Body of pancreas (tissue), 4 donors: ENCODE results near the gene MYADML2. TPM values are rescaled to one million over a fixed set of nuclear protein-coding genes. Genes with fewer than 3 reads are reported as not detected.

Experiments
- ATAC-seq: fragments of 150-250 bp; one replicate; pipeline ENCODE4 v1.9.1; 2016
- DNase-seq, 4 donors: peaks; one replicate each; pipeline ENCODE4 v3.0.0-alpha.2; 2019
- H3K27ac ChIP-seq, 4 donors: fragments of 200-600 bp; sonication (generic); 1 replicate in 3 of 4; 2 replicates in 1 of 4; pipeline versions ENCODE4 v1.5.1 to v1.6.1; 2016 to 2019; ENCODE audit warnings: mild to moderate bottlenecking in 1 of 4, mixed read lengths in 1 of 4, moderate library complexity in 1 of 4
- H3K27me3 ChIP-seq, 2 donors: fragments of 200-600 bp; sonication (generic); one replicate each; pipeline ENCODE4 v1.6.0; 2016; ENCODE audit warnings: mild to moderate bottlenecking in 1 of 2
- H3K36me3 ChIP-seq, 2 donors: fragments of 200-600 bp; sonication (generic); replicated peaks in 1 of 2; 2 replicates each; pipeline ENCODE4 v1.5.1; 2016; ENCODE audit warnings: low read depth in 2 of 2; ENCODE audit not compliant: insufficient read depth in 1 of 2
- H3K4me1 ChIP-seq: fragments of 200-600 bp; sonication (generic); one replicate; pipeline ENCODE4 v1.6.0; 2016
- H3K4me3 ChIP-seq, 2 donors: fragments of 200-600 bp; sonication (generic); 1 replicate in 1 of 2; 2 replicates in 1 of 2; pipeline ENCODE4 v1.5.1; 2016 to 2019
- H3K9me3 ChIP-seq, 3 donors: fragments of 200-600 bp; sonication (generic); 1 replicate in 2 of 3; 2 replicates in 1 of 3; pipeline ENCODE4 v1.5.1; 2016
- POLR2A ChIP-seq, 3 donors: fragments of 450-650 bp; IDR thresholded peaks; one replicate each; pipeline ENCODE4 v1.6.1; 2016; ENCODE audit warnings: antibody characterized with exemption in 3 of 3, mild to moderate bottlenecking in 2 of 3
- WGBS, 2 donors: methylation state at CpG; one replicate each; pipeline ENCODE4 v1.1.5; 2017; 5-methylcytosine and 5-hydroxymethylcytosine counted together
- intact Hi-C: fragments of 100-400 bp; cut with DNase I; formaldehyde crosslinking; loops from one replicate; pipeline ENCODE4 v1.15.1; 2023
- total RNA-seq, 2 donors: library from RNA; depleted of rRNA; stranded (reverse); fragments of >200 nt; gene quantifications; one replicate each; pipeline ENCODE4 v1.1.0, GENCODE V29; 2016
- TF ChIP-seq, protein P1 (sequence below), 7 experiments: fragments of 450-650 bp in 4 of 7; fragments of 200-600 bp in 3 of 7; sonication (generic) in 3 of 7; IDR thresholded peaks; one replicate each; pipeline ENCODE4 v1.5.1; 2016 to 2019; ENCODE audit warnings: antibody characterized with exemption in 7 of 7

MYADML2 gene
- total RNA-seq, 2 donors from 2014 or later = not detected

DNA sequence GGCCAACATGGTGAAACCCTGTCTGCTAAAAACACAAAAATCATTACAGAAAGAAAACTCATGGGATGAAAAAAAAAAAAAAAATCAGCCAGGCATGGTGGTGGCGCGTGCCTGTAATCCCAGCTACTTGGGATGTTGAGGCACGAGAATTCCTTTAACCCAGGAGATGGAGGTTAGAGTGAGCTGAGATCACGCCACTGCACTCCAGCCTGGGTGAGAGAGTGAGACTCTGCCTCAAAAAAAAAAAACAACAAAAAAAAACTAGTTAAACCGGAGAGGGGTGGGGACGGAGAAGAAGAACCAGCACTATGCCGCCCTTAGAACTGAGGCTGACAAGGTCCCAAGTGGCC, 21.3 kb upstream of the MYADML2 start:
- WGBS, 2 donors = 58 to 71% methylated on average over 7 of the region's 7 CpGs
- ATAC-seq (no peak), DNase-seq (no peak)
- TF ChIP-seq POLR2A (IDR thresholded peaks at IDR 0.05) = no peak
- TF ChIP-seq, protein P1, sequence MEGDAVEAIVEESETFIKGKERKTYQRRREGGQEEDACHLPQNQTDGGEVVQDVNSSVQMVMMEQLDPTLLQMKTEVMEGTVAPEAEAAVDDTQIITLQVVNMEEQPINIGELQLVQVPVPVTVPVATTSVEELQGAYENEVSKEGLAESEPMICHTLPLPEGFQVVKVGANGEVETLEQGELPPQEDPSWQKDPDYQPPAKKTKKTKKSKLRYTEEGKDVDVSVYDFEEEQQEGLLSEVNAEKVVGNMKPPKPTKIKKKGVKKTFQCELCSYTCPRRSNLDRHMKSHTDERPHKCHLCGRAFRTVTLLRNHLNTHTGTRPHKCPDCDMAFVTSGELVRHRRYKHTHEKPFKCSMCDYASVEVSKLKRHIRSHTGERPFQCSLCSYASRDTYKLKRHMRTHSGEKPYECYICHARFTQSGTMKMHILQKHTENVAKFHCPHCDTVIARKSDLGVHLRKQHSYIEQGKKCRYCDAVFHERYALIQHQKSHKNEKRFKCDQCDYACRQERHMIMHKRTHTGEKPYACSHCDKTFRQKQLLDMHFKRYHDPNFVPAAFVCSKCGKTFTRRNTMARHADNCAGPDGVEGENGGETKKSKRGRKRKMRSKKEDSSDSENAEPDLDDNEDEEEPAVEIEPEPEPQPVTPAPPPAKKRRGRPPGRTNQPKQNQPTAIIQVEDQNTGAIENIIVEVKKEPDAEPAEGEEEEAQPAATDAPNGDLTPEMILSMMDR (IDR thresholded peaks at IDR 0.05) = no peak
- H3K36me3 ChIP-seq = no peaks in the 10 kb centered on the region
- H3K27ac ChIP-seq = peak overlapping the region in 1 of 4 donors; percentile 47
- H3K9me3 ChIP-seq = no peaks in the 10 kb centered on the region
- H3K4me1 ChIP-seq = peaks cover 17% of the 10 kb centered on the region
- H3K27me3 ChIP-seq = no peaks in the 10 kb centered on the region
- no peak overlapping the region for H3K4me3 ChIP-seq
- intact Hi-C loops = no loop called here

DNA sequence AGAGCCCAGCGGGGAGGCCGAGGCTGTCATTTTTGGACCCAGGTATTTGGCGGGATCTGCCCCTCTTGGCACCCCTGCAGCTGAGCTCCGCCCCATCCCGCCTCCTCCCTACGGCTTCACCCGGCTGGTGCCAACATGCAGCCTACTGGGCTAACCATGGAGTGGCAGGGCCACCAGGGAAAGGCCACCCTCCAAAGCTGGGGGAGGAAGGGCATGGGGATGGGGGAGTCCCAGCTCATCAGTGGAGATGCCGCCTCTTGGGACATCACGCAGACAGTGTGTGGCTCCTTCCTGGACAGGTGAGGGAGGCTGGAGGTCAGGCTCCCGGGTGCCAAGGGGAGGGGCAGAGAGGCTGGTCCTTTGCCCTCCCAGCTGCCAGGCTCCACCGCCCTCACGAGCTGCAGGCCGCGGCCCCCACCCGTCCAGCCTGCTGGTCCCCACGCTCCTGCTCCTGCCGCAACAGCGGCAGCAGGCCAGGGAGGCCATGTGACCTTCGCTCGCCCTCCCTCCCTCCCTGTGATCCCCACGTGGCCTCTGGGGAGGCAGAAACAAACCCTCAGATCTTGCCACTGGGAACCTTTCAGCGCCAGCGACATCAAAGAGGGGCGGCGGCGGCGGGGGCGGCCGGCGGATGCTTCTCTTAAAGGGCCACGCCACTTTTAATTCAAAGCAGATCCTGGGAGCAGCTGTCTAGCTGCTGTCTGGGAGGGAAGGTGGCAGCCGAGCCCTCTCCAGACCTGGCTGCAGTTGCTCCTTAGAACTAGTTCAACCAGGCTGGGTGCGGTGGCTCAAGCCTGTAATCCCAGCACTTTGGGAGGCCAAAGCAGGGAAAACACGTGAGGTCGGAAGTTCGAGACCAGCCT, 20.7 kb upstream of the MYADML2 start:
- DNase-seq = peak; percentile 72 to 87 (median 86)
- WGBS, 2 donors = 3 to 13% methylated on average over 16 to 34 of the region's 36 CpGs
- H3K27me3 ChIP-seq = no peaks in the 10 kb centered on the region
- intact Hi-C loops = no loop called here
- H3K36me3 ChIP-seq = no peaks in the 10 kb centered on the region
- H3K27ac ChIP-seq = peak overlapping the region in 1 of 4 donors; percentile 47
- ATAC-seq = peak; percentile 89
- peaks cover 17% of the 10 kb centered on the region for H3K4me1 ChIP-seq
- H3K9me3 ChIP-seq = no peaks in the 10 kb centered on the region
- TF ChIP-seq POLR2A (IDR thresholded peaks at IDR 0.05) = no peak
- no peak overlapping the region for H3K4me3 ChIP-seq

DNA sequence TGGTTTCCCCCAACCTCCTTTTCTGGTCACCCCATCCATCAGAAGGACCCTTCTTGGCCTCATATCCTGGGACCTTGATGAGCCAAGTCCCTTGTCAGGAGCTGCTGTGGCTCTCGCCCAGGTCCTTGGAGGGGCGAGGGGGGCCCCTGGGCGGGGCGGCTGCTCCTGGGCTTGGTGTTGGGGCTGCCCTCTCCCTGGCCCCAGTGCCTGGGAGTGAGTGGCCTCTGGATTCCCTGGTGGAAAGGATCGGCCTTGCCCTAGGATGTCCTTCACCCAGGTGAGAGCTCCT, 20.2 kb upstream of the MYADML2 start:
- WGBS, 2 donors = 53 to 70% methylated on average over 3 to 5 of the region's 5 CpGs
- Histone ChIP-seq H3K27me3 (no peaks in the 10 kb centered on the region), H3K9me3 (no peaks in the 10 kb centered on the region), H3K4me1 (peaks cover 17% of the 10 kb centered on the region), H3K4me3 (no peak overlapping the region), H3K27ac (no peak overlapping the region), H3K36me3 (no peaks in the 10 kb centered on the region)
- ATAC-seq = no peak
- intact Hi-C loops = no loop called here
- no peak for TF ChIP-seq POLR2A (IDR thresholded peaks at IDR 0.05)
- TF ChIP-seq, protein P1 (IDR thresholded peaks at IDR 0.05) = no peak
- no peak for DNase-seq

DNA sequence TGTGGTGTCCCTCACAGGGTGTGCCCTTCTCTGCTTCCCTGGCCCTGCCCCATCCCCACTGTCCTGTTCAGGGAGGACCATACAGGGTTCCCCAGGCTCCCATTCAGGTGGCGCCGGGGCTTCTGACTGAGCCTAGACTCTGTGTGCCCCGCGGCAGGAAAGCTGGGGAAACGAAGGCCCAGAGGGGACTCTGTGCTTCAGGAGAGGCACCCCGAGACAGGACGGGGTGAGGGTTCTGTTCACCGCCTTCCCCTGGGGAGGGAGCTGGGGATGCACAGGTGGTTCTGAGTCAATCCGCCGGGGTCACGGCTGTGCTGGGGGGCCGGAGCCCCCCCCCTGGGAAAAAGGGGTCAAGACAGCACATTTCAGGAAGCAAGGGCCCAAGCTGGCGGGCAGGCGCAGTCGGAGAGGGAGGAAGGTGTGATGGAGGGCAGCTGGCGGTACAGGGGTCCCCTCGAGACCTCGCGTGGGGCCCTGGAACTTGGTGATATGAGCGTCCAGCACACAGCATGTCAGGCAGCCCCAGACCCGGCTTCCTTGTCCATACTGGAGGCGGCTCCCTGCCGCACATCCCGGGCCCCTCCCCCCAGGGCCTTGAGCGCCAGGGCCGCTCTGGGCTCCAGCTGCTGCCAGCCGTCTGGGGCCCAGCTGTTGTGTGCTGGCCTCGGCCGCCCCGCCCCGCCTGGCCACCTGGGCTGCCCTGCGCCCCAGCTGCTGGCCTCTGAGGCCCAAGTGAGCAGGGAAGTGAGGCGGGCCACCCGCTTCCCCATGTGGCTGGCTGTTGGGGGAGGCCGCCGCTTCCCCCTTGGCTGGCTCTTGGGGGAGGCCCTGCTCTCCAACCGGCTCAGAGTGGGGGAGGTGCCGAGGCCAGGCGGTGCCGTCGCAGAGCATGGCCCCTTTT, 19.6 kb upstream of the MYADML2 start:
- Histone ChIP-seq H3K4me3 (no peak overlapping the region), H3K27me3 (peaks cover 0 to 5% of the 10 kb centered on the region in 2 donors)
- DNase-seq = peak in 3 of 4 donors; percentile 28 to 61 (median 59)

More for the DNA sequence above, 19.6 kb upstream of the MYADML2 start:
- H3K27ac ChIP-seq = no peak overlapping the region
- H3K36me3 ChIP-seq = no peaks in the 10 kb centered on the region
- 66 to 77% methylated on average over 15 to 33 of the region's 41 CpGs for WGBS, 2 donors
- intact Hi-C loops = no loop called here
- no peak for ATAC-seq
- TF ChIP-seq, protein P1 (IDR thresholded peaks at IDR 0.05) = no peak
- TF ChIP-seq POLR2A (IDR thresholded peaks at IDR 0.05) = no peak
- no peaks in the 10 kb centered on the region for H3K9me3 ChIP-seq
- H3K4me1 ChIP-seq = peaks cover 21% of the 10 kb centered on the region
